ENCODE measurements around the gene SRPK3.

Gene SRPK3

DNA sequence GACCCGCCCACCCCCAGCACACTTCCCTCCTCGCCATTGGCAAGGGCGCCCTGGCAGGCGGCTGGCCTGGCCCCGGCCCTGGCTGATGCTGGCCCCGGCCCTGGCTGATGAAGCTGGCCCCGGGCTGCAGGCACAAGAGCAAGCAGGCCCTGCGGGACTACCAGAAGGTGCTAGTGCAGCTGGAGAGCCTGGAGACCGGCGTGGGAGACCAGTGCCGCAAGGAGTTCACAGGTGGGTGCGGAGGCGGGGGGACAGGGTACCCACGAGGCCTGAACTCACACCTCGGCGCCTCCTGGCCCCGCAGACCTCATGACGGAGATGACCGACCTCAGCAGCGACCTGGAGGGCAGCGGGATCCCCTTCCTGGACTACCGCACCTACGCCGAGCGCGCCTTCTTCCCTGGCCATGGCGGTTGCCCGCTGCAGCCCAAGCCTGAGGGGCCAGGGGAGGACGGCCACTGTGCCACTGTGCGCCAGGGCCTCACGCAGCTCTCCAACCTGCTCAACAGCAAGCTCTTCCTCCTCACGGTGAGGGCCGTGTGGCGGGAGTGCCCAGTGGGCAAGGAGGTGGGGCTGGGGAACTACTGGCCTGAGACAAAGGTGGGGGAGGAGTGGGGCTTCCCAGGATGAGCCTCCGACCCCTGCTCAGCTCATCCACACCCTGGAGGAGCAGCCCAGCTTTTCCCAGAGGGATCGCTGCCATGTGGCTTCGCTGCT, 6.1 kb upstream of the SRPK3 start:
- TF ChIP-seq, protein P1, sequence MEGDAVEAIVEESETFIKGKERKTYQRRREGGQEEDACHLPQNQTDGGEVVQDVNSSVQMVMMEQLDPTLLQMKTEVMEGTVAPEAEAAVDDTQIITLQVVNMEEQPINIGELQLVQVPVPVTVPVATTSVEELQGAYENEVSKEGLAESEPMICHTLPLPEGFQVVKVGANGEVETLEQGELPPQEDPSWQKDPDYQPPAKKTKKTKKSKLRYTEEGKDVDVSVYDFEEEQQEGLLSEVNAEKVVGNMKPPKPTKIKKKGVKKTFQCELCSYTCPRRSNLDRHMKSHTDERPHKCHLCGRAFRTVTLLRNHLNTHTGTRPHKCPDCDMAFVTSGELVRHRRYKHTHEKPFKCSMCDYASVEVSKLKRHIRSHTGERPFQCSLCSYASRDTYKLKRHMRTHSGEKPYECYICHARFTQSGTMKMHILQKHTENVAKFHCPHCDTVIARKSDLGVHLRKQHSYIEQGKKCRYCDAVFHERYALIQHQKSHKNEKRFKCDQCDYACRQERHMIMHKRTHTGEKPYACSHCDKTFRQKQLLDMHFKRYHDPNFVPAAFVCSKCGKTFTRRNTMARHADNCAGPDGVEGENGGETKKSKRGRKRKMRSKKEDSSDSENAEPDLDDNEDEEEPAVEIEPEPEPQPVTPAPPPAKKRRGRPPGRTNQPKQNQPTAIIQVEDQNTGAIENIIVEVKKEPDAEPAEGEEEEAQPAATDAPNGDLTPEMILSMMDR (IDR thresholded peaks at IDR 0.05), result no peak
- no peak for TF ChIP-seq ZFX (IDR thresholded peaks at IDR 0.05; ENCODE audit: borderline replicate concordance)

DNA sequence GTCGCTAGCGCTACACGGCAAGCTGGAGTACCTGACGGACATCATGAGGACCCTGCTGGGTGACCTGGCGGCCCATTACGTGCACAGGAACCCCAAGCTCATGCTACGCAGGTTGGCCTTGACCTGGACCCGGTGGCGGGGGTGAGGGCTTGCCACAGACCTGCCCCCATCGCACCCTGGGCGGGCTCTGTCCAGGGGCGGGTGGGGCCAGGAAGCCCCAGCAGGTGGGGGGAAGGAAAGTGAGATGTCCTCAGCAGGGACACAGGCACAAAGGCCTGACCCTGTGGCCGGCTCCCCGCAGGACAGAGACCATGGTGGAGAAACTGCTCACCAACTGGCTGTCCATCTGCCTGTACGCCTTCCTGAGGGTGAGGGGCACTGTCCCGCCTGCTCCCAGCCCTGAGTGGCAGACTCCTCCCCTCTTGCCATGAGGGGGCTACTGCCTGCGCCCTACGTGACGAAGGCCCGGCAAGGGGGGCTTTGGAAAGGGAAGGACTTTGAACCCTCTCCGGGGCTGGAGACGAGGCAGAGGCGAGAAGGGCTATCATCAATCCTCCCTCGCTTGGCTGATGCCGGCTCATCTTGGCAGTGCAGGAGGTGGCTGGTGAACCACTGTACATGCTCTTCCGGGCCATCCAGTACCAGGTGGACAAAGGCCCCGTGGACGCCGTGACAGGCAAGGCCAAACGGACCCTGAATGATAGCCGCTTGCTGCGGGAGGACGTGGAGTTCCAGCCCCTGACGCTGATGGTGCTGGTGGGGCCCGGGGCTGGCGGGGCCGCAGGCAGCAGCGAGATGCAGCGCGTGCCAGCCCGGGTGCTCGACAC, 5.3 kb upstream of the SRPK3 start:
- TF ChIP-seq, protein P1 (IDR thresholded peaks at IDR 0.05), result no peak
- no peak for TF ChIP-seq ZFX (IDR thresholded peaks at IDR 0.05; ENCODE audit: borderline replicate concordance)

More for the DNA sequence above, 6.1 kb upstream of the SRPK3 start:
- no peak overlapping the region for H3K27ac ChIP-seq

DNA sequence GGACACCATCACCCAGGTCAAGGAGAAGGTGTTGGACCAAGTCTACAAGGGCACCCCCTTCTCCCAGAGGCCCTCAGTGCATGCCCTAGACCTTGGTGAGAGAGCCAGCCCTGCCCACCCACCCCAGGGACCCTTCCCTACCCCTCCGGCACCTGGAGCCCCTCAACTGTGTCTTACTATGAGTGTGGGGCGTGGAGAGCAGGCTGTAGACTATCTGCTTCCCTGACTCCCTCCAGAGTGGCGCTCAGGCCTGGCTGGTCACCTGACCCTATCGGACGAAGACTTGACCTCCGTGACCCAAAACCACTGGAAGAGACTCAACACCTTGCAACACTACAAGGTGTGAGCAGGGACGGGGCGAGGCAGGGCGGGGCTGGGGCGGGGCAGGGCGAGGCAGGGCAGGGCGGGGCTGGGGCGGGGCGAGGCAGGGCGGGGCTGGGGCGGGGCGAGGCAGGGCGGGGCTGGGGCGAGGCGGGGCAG, 4.7 kb upstream of the SRPK3 start:
- H3K27ac ChIP-seq, result no peak overlapping the region
- no peak for TF ChIP-seq ZFX (IDR thresholded peaks at IDR 0.05; ENCODE audit: borderline replicate concordance)
- TF ChIP-seq, protein P1 (IDR thresholded peaks at IDR 0.05), result no peak

More for the DNA sequence above, 5.3 kb upstream of the SRPK3 start:
- no peak overlapping the region for H3K27ac ChIP-seq

DNA sequence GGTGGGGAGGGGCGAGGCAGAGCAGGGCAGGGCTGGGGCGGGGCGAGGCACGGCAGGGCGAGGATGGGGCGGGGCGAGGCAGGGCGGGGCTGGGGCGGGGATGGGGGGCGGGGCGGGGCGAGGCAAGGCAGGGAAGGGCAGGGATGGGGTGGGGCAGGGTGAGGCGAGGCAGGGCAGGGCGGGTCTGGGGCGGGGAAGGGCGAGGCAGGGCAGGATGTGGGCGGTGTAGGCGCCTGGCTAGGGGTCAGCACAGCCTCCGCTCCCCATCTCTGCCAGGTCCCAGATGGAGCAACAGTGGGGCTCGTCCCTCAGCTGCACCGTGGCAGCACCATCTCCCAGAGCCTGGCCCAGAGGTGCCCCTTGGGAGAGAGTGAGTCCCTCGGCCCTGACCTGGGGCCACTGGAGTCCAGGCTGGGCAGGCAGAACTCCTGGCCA, 4.2 kb upstream of the SRPK3 start:
- no peak overlapping the region for H3K27ac ChIP-seq
- TF ChIP-seq, protein P1 (IDR thresholded peaks at IDR 0.05), result no peak
- TF ChIP-seq ZFX (IDR thresholded peaks at IDR 0.05; ENCODE audit: borderline replicate concordance), result no peak

DNA sequence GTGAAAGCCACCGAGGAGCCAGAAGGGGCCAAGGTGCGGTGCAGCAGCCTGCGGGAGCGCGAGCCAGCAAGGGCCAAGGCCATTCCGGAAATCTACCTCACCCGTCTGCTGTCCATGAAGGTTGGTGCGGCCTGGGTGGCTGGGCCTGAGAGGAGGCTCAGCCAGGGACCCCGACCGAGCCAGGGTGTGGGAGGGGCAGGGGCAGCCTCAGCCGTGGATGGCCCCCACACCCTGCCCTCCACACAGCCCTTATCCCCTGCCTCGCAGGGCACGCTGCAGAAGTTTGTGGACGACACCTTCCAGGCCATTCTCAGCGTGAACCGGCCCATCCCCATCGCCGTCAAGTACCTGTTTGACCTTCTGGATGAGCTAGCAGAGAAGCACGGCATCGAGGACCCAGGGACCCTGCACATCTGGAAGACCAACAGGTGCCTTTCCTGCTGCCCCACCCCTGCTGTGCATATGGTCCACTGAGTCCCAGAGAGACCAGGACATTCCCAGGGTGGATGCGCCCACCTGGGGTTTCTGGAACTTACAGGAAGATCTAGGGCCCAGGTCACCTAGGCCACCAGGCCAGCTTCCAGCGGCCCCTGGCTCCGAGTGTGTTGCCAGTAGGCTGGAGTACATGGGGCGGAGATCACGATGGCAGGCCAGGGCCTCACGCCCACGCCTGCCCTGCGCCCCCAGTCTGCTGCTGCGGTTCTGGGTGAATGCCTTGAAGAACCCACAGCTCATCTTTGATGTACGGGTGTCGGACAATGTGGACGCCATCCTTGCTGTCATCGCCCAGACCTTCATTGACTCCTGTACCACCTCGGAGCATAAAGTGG, 3.4 kb upstream of the SRPK3 start:
- TF ChIP-seq, protein P1 (IDR thresholded peaks at IDR 0.05), result no peak
- TF ChIP-seq ZFX (IDR thresholded peaks at IDR 0.05; ENCODE audit: borderline replicate concordance), result no peak
- no peak overlapping the region for H3K27ac ChIP-seq

DNA sequence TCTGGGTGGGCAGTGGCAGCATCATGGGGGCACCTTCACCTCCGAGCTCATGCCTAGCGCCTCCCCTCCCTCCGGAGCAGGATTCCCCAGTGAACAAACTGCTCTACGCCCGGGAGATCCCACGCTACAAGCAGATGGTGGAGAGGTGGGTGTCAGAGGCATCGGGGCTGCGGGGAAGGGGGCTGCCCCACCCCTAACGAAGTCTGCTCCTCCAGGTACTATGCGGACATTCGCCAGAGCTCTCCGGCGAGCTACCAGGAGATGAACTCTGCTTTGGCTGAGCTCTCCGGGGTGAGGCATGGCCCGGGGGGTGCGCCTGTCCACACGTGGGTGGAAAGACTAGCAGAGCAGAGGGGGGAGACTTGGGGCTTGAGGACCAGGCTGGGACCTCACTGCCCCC, 2.7 kb upstream of the SRPK3 start:
- no peak for TF ChIP-seq ZFX (IDR thresholded peaks at IDR 0.05; ENCODE audit: borderline replicate concordance)
- TF ChIP-seq, protein P1 (IDR thresholded peaks at IDR 0.05), result no peak
- no peak overlapping the region for H3K27ac ChIP-seq
